Liver (tissue), 9 donors: ENCODE data around the gene ZBTB18. TPM values are rescaled to one million over a fixed set of nuclear protein-coding genes. Genes with fewer than 3 reads are reported as not detected.
A peak's percentile ranks its signal among the peaks of the same experiment; 100 is the strongest.
"Not testable (repeated sequence)": the region's sequence is repeated elsewhere in the genome, so short reads cannot be mapped to it uniquely, and the experiment has no call there.

Experiments used
- DNase-seq: peaks from one replicate; pipeline ENCODE4 v3.0.0-alpha.2; 2017; ENCODE audit warnings: low spot score
- H3K27ac ChIP-seq, 2 donors: one replicate each; pipeline ENCODE4 v1.7.0; 2013; ENCODE audit warnings: inconsistent platforms in 2 of 2, low read length in 2 of 2, control low read depth in 1 of 2, low read depth in 1 of 2, mild to moderate bottlenecking in 1 of 2
- H3K27me3 ChIP-seq, 4 donors: one replicate each; pipeline versions ENCODE4 v1.6.1 to v1.7.0; 2013; ENCODE audit warnings: low read length in 3 of 4, inconsistent platforms in 1 of 4, mild to moderate bottlenecking in 1 of 4, moderate library complexity in 1 of 4; ENCODE audit not compliant: control insufficient read depth in 4 of 4, insufficient read depth in 4 of 4
- H3K36me3 ChIP-seq, 4 donors: one replicate each; pipeline versions ENCODE4 v1.6.1 to v1.7.0; 2013; ENCODE audit warnings: low read length in 3 of 4, mild to moderate bottlenecking in 3 of 4, low read depth in 1 of 4, moderate library complexity in 1 of 4; ENCODE audit not compliant: control insufficient read depth in 4 of 4, insufficient read depth in 3 of 4
- H3K4me1 ChIP-seq, 4 donors: one replicate each; pipeline versions ENCODE4 v1.6.1 to v1.7.0; 2013; ENCODE audit warnings: low read length in 3 of 4, mild to moderate bottlenecking in 3 of 4, moderate library complexity in 1 of 4; ENCODE audit not compliant: control insufficient read depth in 4 of 4, insufficient read depth in 4 of 4
- H3K4me3 ChIP-seq, 3 donors: one replicate each; pipeline versions ENCODE4 v1.6.1 to v1.7.0; 2013; ENCODE audit warnings: low read length in 3 of 3, control low read depth in 1 of 3, low read depth in 1 of 3, mild to moderate bottlenecking in 1 of 3
- H3K9ac ChIP-seq, 2 donors: one replicate each; pipeline ENCODE4 v1.7.0; 2013; ENCODE audit warnings: low read length in 2 of 2, mild to moderate bottlenecking in 2 of 2, moderate library complexity in 2 of 2, control low read depth in 1 of 2, low read depth in 1 of 2
- H3K9me3 ChIP-seq, 4 donors: one replicate each; pipeline versions ENCODE4 v1.6.1 to v1.7.0; 2013; ENCODE audit warnings: low read length in 3 of 4; ENCODE audit not compliant: control insufficient read depth in 4 of 4
- ATF3 ChIP-seq: IDR thresholded peaks from 2 replicates; pipeline ENCODE4 v1.6.1; 2016; ENCODE audit warnings: antibody characterized with exemption
- EGR1 ChIP-seq, 2 donors: IDR thresholded peaks; 2 replicates each; pipeline ENCODE4 v1.6.1; 2016 to 2018; ENCODE audit warnings: antibody characterized with exemption in 2 of 2, low read depth in 2 of 2
- FOXA1 ChIP-seq: IDR thresholded peaks from 2 replicates; pipeline ENCODE4 v1.6.1; 2016; ENCODE audit warnings: antibody characterized with exemption
- FOXA2 ChIP-seq: IDR thresholded peaks from 2 replicates; pipeline ENCODE4 v1.6.1; 2016; ENCODE audit warnings: antibody characterized with exemption
- GABPA ChIP-seq, 2 donors: IDR thresholded peaks in 1 of 2; conservative IDR thresholded peaks in 1 of 2; 2 replicates each; pipeline ENCODE4 v1.6.1; 2016; ENCODE audit warnings: antibody characterized with exemption in 2 of 2, mild to moderate bottlenecking in 1 of 2, moderate library complexity in 1 of 2
- HNF4A ChIP-seq, 2 donors: conservative IDR thresholded peaks; 2 replicates each; pipeline ENCODE4 v1.6.1; 2016; ENCODE audit warnings: antibody characterized with exemption in 2 of 2, mild to moderate bottlenecking in 2 of 2
- HNF4G ChIP-seq: IDR thresholded peaks from 2 replicates; pipeline ENCODE4 v1.6.1; 2016; ENCODE audit warnings: antibody characterized with exemption
- JUND ChIP-seq, 2 donors: IDR thresholded peaks; 2 replicates each; pipeline ENCODE4 v1.6.1; 2016; ENCODE audit warnings: antibody characterized with exemption in 2 of 2
- NR2F2 ChIP-seq: IDR thresholded peaks from 2 replicates; pipeline ENCODE4 v1.6.1; 2016; ENCODE audit warnings: antibody characterized with exemption
- RAD21 ChIP-seq, 2 donors: IDR thresholded peaks; 2 replicates each; pipeline ENCODE4 v1.6.1; 2016; ENCODE audit warnings: antibody characterized with exemption in 2 of 2, mild to moderate bottlenecking in 2 of 2
- REST ChIP-seq: IDR thresholded peaks from 2 replicates; pipeline ENCODE4 v1.6.1; 2016; ENCODE audit warnings: antibody characterized with exemption, mild to moderate bottlenecking
- RXRA ChIP-seq, 2 donors: IDR thresholded peaks; 2 replicates each; pipeline ENCODE4 v1.6.1; 2017 to 2018; ENCODE audit warnings: antibody characterized with exemption in 2 of 2, mild to moderate bottlenecking in 1 of 2
- SP1 ChIP-seq: IDR thresholded peaks from 2 replicates; pipeline ENCODE4 v1.6.1; 2018; ENCODE audit warnings: antibody characterized with exemption, mild to moderate bottlenecking
- TAF1 ChIP-seq: conservative IDR thresholded peaks from 2 replicates; pipeline ENCODE4 v1.6.1; 2016; ENCODE audit warnings: antibody characterized with exemption, mild to moderate bottlenecking
- YY1 ChIP-seq: IDR thresholded peaks from 2 replicates; pipeline ENCODE4 v1.6.1; 2016; ENCODE audit warnings: antibody characterized with exemption, mild to moderate bottlenecking
- ZBTB33 ChIP-seq: IDR thresholded peaks from 2 replicates; pipeline ENCODE4 v1.6.1; 2016; ENCODE audit warnings: antibody characterized with exemption
- WGBS: extraction: QIAGEN DNeasy Blood & Tissue Kit; methylation state at CpG from one replicate; pipeline ENCODE4 v1.1.7; 2013; 5-methylcytosine and 5-hydroxymethylcytosine counted together
- polyA plus RNA-seq, 2 donors: library from polyadenylated mRNA; stranded (reverse) in 1 of 2; unstranded in 1 of 2; fragments of 200-250 nt in 1 of 2; fragments of >200 nt in 1 of 2; fragmentation: Nextera tagmentation in 1 of 2; extraction: Ambion mirVana in 1 of 2; gene quantifications; one replicate each; pipeline versions ENCODE4 v1.2.1 to v1.2.3, GENCODE V29; 2013 to 2015
- total RNA-seq, 2 donors: library from RNA; depleted of rRNA; stranded (reverse); fragments of >200 nt; gene quantifications; one replicate each; pipeline ENCODE4 v1.2.3, GENCODE V29; 2014
- TF ChIP-seq, protein P1 (sequence below): IDR thresholded peaks from 2 replicates; pipeline ENCODE4 v1.6.1; 2016; ENCODE audit warnings: antibody characterized with exemption
- TF ChIP-seq, protein P2 (sequence below): fragments of 150-350 bp; IDR thresholded peaks from 2 replicates; pipeline ENCODE4 v1.5.1; 2017; ENCODE audit warnings: improper control_type of control experiment, low read depth, low read length; ENCODE audit not compliant: missing input control
- donor health status: healthy.
- donor health status: healthy.
- donor health status: healthy.
- donor health status: healthy.
- donor health status: healthy.

ZBTB18 gene
- total and polyA plus RNA-seq, 4 donors, result 1.2 to 18.3 (median 5.7) TPM

DNA sequence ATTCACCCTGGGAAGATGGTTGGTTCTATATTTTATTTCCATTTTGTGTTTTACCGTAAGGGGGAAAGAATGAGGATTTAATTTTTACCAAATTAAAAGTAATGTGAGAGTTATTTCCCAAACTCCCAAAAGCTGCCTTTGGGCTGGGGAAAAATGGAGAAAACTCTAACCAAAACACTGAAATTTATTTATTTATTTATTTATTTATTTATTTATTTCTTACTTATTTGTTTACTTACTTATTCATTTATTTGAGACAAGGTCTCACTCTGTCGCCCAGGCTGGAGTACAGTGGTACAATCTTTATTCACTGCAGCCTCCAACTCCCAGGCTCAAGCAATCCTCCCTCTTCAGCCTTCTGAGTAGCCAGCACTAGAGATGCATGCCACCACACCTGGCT is 38.0 kb upstream of the ZBTB18 start (continued):
- TF ChIP-seq, protein P1, sequence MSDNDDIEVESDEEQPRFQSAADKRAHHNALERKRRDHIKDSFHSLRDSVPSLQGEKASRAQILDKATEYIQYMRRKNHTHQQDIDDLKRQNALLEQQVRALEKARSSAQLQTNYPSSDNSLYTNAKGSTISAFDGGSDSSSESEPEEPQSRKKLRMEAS, result no peak
- TF ChIP-seq NR2F2, result no peak
- TF ChIP-seq GABPA (IDR thresholded peaks at IDR 0.05 in 1 of 2, conservative IDR thresholded peaks at IDR 0.05 in 1 of 2), result no peak

DNA sequence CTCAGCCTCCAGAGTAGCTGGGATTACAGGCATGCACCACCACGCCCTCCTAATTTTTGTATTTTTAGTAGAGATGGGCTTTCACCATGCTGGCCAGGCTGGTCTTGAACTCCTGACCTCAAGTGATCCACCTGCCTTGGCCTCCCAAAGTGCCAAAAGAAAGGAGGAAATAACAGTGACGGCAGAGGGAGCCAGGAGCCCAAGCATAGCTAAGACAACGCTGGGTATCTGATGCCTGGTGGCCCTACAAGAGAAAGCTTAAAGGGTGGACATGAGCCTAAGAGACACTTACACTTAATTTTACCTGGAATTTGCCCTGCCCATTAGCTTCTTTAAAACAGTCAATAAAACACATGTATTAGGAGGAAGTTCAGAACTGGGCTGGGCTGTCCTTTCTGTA is 36.2 kb upstream of the ZBTB18 start:
- H3K4me3 ChIP-seq, H3K36me3 ChIP-seq, DNase-seq, H3K9ac ChIP-seq, H3K27me3 ChIP-seq, H3K9me3 ChIP-seq, H3K27ac ChIP-seq, H3K4me1 ChIP-seq: not testable (repeated sequence)
- peak in 1 of 2 donors; percentile 26 for TF ChIP-seq RAD21 (IDR thresholded peaks at IDR 0.05)
- WGBS, result 57% methylated on average over 3 of the region's 3 CpGs

GRCh38 chr1:244019982-244020485 is 31.0 kb upstream of the ZBTB18 start:
- Histone ChIP-seq H3K27me3 (no peaks in the 10 kb centered on the region), H3K36me3 (no peaks in the 10 kb centered on the region), H3K9ac (no peak overlapping the region), H3K27ac (no peak overlapping the region), H3K4me1 (no peaks in the 10 kb centered on the region), H3K9me3 (no peaks in the 10 kb centered on the region), H3K4me3 (no peak overlapping the region)
- DNase-seq, result no peak
- no peak for TF ChIP-seq HNF4G
- TF ChIP-seq, protein P1, result no peak
- TF ChIP-seq SP1, result no peak
- TF ChIP-seq ATF3, result no peak
- no peak for TF ChIP-seq TAF1
- TF ChIP-seq FOXA1, result no peak
- TF ChIP-seq REST, result no peak
- TF ChIP-seq FOXA2, result no peak
- TF ChIP-seq EGR1 (IDR thresholded peaks at IDR 0.05; ENCODE audit: low read depth in 2 of 2), result no peak
- TF ChIP-seq RXRA (IDR thresholded peaks at IDR 0.05), result no peak
- TF ChIP-seq GABPA (IDR thresholded peaks at IDR 0.05 in 1 of 2, conservative IDR thresholded peaks at IDR 0.05 in 1 of 2), result no peak
- TF ChIP-seq JUND (IDR thresholded peaks at IDR 0.05), result no peak
- no peak for TF ChIP-seq HNF4A (conservative IDR thresholded peaks at IDR 0.05)
- TF ChIP-seq, protein P2, sequence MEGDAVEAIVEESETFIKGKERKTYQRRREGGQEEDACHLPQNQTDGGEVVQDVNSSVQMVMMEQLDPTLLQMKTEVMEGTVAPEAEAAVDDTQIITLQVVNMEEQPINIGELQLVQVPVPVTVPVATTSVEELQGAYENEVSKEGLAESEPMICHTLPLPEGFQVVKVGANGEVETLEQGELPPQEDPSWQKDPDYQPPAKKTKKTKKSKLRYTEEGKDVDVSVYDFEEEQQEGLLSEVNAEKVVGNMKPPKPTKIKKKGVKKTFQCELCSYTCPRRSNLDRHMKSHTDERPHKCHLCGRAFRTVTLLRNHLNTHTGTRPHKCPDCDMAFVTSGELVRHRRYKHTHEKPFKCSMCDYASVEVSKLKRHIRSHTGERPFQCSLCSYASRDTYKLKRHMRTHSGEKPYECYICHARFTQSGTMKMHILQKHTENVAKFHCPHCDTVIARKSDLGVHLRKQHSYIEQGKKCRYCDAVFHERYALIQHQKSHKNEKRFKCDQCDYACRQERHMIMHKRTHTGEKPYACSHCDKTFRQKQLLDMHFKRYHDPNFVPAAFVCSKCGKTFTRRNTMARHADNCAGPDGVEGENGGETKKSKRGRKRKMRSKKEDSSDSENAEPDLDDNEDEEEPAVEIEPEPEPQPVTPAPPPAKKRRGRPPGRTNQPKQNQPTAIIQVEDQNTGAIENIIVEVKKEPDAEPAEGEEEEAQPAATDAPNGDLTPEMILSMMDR, result no peak
- no peak for TF ChIP-seq YY1
- TF ChIP-seq NR2F2, result no peak
- TF ChIP-seq ZBTB33, result no peak
- TF ChIP-seq RAD21 (IDR thresholded peaks at IDR 0.05), result no peak
- WGBS, result 82% methylated on average over 4 of the region's 4 CpGs
